Stimulated activated CD4-positive, alpha-beta T cell treated with anti-CD3 and anti-CD28 coated beads, Interleukin-15, amount 100 ng/mL, for 48 hours (primary cell): ENCODE results near the gene NFATC1.

ENCODE experiments used
- DNase-seq, 2 donors: peaks; one replicate each; pipeline ENCODE4 v3.0.0-alpha.2; 2020; ENCODE audit warnings: low read depth in 2 of 2

NFATC1 gene

GRCh38 chr18:79507546-79508480 is 112.1 kb downstream of the NFATC1 start:
- no peak for DNase-seq

DNA sequence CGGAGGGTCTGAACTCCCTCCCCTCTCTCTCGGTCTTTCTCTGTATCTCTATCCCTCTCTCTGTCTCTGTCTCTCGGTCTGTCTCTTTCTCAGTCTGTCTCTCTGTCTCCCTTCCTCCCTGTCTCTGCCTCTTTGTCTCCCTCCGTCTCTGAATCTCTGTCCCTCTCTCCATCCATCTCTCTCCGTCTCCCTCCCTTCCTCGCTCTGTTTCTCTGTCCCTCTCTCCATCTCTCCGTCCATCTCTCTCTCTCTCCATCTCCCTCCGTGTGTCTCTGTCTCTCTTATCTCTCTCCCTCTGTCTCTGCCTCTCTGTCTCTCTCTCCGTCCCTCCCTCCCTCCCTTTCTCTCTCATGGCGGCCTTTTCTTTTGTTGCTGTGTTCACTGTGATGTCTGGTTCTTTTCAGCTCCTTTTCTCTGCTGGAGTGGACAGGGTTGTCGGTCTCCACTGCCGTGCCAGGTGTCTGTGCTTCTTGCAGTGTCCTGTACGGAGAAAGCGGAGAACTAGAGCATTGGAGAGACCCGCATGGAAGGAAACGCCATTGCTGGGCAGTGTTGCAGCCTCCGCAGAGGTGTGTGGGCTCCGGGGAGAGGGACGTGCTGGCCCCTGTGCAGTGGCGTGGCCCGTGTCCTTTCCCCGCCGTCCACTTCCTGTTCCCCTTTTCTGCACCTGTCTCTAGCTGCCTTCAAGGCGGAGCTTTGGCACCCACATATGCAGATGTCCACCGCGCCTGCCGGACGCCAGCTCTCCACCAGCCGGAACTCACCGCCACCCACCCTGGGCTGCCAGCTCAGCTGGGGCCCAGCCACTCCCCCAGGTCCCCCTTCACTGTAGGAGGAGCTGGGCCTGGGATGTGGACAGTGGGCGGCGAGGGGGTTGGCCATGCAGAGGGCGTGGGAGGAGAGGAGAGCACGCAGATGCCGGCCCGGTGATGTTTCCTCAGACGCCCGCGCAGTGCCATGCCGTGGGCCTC is 113.1 kb downstream of the NFATC1 start:
- no peak for DNase-seq

GRCh38 chr18:79509536-79509930 is 113.8 kb downstream of the NFATC1 start:
- DNase-seq, result no peak

DNA sequence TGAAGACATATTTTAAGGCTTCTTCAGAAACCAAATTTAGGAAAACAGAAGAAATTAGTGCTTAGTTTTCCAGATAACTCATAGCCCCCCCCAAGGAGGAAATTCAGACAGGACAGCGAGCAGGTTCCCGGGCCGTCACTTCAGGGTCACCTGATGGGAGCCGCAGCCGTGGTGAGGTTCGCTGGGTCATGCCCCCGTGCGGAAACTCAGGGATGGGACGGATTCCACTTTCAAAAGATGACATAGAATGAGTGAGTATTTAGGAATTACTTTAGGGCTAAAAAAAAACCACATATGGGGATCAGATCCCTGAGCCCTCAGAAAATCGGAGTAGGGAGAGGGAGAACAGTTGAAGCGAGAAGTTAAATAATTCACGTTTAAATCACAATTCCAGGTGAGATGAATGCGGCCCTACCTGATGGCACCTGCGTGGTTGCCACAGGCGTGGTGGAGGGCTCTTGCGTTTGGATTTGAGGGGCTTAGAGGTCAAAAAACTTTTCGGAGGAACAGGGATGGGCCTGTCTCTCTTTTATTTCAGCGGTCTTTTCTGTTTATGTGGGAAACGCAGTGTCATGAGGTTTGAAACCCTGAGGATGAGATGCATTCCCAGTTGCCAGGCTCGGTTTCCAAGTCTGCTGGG is 114.4 kb downstream of the NFATC1 start:
- no peak for DNase-seq

DNA sequence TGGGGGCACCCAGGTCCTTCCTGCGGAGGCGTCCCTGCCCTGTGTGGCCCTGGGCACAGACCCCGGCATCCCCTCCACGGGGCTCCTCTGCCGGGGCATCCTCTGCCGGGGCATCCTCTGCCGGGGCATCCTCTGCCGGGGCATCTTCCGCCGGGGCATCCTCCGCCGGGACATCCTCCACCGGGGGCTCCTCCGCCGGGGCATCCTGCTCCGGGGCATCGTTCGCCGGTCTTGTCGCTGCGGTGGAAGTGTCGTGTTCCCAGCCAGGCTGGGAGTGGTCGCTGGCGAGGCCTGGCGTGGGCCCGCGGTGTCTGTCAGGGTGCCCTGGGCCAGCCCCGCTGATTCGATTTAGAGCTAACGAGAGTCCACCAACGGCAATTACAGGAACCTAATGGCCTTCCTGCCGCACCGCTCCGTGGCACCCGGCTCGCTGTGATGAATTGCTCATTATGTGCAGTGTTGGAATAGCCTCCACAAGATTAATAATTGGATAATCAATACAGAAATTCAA is 115.1 kb downstream of the NFATC1 start:
- DNase-seq, result no peak

DNA sequence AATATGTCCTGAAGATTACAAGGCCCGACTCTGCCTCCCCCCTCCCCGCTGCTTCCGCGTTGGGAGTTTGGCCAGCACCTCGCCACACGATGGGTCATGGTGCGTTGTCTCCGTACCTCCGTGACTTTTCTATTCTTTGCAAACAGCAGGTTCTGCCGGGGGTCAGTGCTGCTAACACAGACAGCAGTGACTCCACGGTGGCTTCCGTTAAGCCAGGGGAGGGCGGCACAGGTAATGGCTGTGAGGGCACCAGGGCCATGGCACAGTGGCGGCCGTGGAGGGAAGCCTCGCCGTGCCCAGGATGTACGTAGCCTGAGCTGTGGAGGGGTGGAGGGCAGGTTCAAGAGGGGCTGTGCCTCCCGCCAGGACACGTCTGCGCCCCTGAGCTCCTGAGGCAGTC is 115.5 kb downstream of the NFATC1 start:
- no peak for DNase-seq

GRCh38 chr18:79511671-79512301 is 116.1 kb downstream of the NFATC1 start:
- DNase-seq, result no peak

DNA sequence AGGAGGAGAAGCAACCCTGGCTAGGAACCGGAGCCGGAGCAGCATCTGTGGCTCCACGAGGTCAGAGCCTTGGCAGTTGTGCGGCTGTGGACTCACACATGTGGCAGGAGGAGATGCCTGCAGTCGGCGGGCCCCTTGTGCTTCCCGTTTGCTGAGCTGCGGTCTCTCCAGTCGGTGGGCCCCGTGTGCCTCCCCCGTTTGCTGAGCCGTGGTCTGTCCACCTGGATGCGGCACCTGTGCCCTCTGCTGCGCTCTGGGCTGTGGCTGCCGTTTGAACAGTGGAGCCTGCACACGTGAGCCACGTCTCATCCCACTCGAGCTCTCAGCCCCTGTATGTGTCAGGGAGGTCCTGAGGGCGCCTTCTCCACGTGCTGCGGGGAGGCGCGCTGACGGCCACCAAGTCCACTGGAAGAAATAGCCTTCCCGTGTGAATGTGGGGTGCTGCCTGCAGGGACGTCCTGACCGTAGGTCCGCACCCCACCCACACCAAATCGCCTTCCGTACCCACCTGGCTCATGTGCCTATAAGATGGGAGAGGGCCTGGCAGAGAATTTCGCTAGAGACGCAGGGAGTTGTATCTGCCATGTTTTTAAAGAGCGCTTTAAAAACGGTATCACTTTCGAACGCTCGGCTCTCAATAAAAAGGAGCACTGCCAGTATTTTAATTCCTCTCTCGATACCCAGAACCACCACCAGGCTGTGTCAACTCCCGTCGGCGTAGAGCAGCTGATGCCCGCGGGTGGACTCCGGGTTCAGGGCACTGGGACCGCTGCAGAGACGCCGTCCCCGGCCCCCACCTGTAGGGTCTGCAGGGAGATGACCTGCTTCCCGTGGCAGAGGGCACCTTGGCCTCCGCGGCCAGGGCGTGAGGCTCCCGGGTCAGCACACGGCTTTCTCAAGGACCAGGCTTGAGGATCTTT is 117.0 kb downstream of the NFATC1 start:
- DNase-seq, result no peak

GRCh38 chr18:79513381-79514081 is 117.8 kb downstream of the NFATC1 start:
- DNase-seq, result no peak

GRCh38 chr18:79515331-79515730 is 119.6 kb downstream of the NFATC1 start:
- DNase-seq, result no peak

- no peak for DNase-seq
These were observed 120.2 kb downstream of the NFATC1 start for GRCh38 chr18:79515944-79516351.

DNA sequence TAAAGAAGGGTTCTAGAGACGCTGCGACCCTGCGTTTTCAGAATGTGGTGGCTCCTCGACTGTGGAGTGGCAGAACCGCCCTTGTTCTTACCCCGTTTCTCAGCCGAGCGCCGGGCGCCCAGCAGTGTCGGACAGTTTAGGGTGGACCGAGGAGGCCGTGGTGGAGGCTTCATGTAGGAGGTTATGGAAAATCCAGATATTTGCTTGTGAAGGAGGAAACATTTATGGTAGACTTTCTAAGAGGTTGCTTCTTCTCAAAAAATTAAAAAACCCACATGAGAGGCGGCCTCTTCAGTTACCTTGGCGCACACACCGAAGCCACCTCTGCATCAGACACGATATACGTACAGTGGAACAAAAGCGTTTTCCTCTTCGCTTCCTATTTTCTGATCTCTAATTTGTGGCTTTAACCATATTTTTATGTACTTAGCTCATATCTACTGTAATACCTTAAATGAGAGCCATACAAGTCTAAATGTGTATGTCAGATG is 120.8 kb downstream of the NFATC1 start:
- no peak for DNase-seq

GRCh38 chr18:79517341-79517740 is 121.6 kb downstream of the NFATC1 start:
- no peak for DNase-seq

DNA sequence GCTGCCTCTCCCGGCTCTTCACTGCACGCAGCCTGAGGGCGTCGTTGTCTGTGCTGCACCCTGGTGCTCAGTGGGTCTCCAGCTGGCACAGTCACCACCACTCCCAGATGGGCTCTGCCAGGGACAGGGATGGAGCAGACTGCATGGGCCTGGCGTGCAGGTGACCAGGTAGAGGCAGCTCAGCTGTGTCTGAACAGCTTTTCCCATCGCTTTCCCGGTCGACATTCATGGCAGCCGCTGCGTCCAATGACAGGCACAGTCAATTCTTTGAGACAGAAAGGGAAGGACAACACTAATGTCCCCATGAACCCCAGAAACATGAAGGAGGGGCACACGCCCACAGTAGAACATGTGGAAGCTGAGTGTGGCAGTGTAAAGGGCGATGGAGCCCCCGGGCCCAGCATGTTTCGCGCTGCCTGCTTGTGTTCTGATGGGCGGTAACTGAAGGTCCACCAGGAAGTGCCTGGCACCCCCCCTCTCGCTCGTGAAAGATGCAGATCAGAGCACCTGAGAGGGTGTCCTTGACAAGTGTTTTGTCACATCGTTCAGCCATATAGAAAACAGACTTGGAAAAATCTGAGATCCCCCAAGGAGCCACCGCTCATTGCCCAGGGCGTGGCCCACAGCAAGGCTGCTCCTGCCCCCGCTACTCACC is 122.4 kb downstream of the NFATC1 start:
- no peak for DNase-seq

DNA sequence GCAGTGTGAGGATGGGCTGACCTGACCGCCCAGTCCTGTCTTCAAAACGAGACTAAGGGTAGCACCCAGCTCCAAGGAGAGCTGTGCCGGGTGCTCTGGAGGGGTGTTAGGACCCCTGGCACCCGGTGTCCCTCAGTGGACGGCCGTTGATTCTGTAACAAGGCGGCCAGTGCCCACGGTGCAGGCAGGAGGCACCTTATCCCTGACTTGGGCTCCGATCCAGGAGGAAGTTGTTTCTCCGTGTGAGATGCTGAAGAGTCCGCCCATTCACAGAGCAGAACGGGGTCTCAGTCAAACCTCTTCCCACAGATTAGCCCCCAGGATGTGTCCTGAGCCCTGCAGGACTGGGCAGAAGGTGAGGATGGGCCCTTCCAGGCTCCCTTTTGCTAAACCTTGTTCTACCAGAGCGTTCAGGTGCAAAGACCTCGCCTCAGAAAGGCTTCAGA is 123.0 kb downstream of the NFATC1 start:
- DNase-seq, result no peak

- peak in 1 of 2 donors; percentile 64 for DNase-seq
These were observed 124.2 kb downstream of the NFATC1 start for GRCh38 chr18:79519751-79520477.

DNA sequence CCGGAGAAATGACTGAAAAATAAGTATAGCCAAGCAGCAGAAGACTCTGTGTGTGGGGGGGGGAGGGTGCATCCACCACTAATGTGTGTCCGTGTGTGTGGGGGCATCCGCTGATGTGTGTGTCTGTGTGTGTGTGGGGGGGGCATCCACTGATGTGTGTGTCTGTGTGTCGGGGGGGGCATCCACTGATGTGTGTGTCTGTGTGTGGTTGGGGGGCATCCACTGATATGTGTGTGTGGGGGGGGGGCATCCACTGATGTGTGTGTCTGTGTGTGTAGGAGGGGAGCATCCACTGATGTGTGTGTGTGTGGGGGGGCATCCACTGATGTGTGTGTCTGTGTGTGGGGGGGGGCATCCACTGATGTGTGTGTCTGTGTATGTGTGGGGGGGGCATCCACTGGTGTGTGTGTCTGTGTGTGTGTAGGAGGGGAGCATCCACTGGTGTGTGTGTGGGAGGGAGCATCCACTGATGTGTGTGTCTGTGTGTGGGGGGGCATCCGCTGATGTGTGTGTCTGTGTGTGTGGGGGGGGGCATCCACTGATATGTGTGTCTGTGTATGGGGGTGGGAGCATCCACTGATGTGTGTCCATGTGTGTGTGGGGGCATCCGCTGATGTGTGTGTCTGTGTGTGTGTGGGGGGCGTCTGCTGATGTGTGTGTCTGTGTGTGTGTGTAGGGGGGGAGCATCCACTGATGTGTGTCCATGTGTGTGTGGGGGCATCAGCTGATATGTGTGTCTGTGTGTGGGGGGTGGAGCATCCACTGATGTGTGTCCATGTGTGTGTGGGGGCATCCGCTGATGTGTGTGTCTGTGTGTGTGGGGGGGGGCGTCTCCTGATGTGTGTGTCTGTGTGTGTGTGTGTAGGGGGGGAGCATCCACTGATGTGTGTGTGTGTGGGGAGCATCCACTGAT is 125.0 kb downstream of the NFATC1 start:
- DNase-seq, result no peak
